Hindlimb muscle (tissue), 1 donor: ENCODE results near the gene FHIP1A. TPM values are rescaled to one million over a fixed set of nuclear protein-coding genes. Genes with fewer than 3 reads are reported as not detected.

Source experiments
- polyA plus RNA-seq: library from polyadenylated mRNA; unstranded; fragments of 120-200 nt; gene quantifications from one replicate; pipeline ENCODE4 v1.2.1, GENCODE V29; 2013; ENCODE audit not compliant: insufficient read length

FHIP1A gene
- polyA plus RNA-seq, 1 donor: 15.5 TPM

Other genes starting within 250 kb of the FHIP1A start
- not detected for gene PRSS48, start 132.0 kb upstream of the FHIP1A start, polyA plus RNA-seq
- 26.1 TPM for gene SH3D19, start 83.6 kb upstream of the FHIP1A start, polyA plus RNA-seq